Activated CD8-positive, alpha-beta T cell treated with anti-CD3 and anti-CD28 coated beads, Interleukin-2, amount 10 ng/mL, durations not matched to agents 7 days and 5 days (primary cell): ENCODE data around the gene KHDC4. TPM values are rescaled to one million over a fixed set of nuclear protein-coding genes. Genes with fewer than 3 reads are reported as not detected.
A peak's percentile ranks its signal among the peaks of the same experiment; 100 is the strongest.

Experiments used
- ATAC-seq: fragments of 150-1000 bp; cut with Tn5 transposase; one replicate; pipeline ENCODE4 v1.10.0; 2021; ENCODE audit warnings: moderate library complexity
- CTCF ChIA-PET: fragments of 350-600 bp; sonication (Branson Sonifier 250); formaldehyde crosslinking; loops from one replicate; lab custom pipeline; 2021; ENCODE audit warnings: antibody characterized with exemption; lab: Charles Lee
- POLR2A ChIA-PET: fragments of 350-600 bp; sonication (Branson Sonifier 250); formaldehyde crosslinking; loops from one replicate; lab custom pipeline; 2021; ENCODE audit warnings: antibody characterized with exemption; lab: Charles Lee
- DNase-seq: peaks from one replicate; pipeline ENCODE4 v3.0.0-alpha.2; 2020
- H3K27ac Mint-ChIP-seq: one replicate; pipeline ENCODE4 v1.8.0; 2021; ENCODE audit warnings: mild to moderate bottlenecking, mixed read lengths
- H3K27me3 Mint-ChIP-seq: one replicate; pipeline ENCODE4 v1.8.0; 2021; ENCODE audit warnings: low read depth, mixed read lengths
- H3K36me3 Mint-ChIP-seq: one replicate; pipeline ENCODE4 v1.8.0; 2021; ENCODE audit warnings: low read depth, mixed read lengths
- H3K4me1 Mint-ChIP-seq: one replicate; pipeline ENCODE4 v1.8.0; 2021; ENCODE audit warnings: low read depth, mixed read lengths
- H3K4me3 Mint-ChIP-seq: one replicate; pipeline ENCODE4 v1.8.0; 2021; ENCODE audit warnings: mild to moderate bottlenecking, mixed read lengths
- H3K9me3 Mint-ChIP-seq: one replicate; pipeline ENCODE4 v1.8.0; 2022; ENCODE audit warnings: mixed read lengths; ENCODE audit not compliant: insufficient read depth
- total RNA-seq, 2 experiments: library from RNA; stranded (reverse); gene quantifications; one replicate each; pipeline ENCODE4 v1.2.3, GENCODE V29; 2021

The KHDC4 gene
- total RNA-seq: 10 to 100 TPM; 64.5 to 68.9 TPM

DNA sequence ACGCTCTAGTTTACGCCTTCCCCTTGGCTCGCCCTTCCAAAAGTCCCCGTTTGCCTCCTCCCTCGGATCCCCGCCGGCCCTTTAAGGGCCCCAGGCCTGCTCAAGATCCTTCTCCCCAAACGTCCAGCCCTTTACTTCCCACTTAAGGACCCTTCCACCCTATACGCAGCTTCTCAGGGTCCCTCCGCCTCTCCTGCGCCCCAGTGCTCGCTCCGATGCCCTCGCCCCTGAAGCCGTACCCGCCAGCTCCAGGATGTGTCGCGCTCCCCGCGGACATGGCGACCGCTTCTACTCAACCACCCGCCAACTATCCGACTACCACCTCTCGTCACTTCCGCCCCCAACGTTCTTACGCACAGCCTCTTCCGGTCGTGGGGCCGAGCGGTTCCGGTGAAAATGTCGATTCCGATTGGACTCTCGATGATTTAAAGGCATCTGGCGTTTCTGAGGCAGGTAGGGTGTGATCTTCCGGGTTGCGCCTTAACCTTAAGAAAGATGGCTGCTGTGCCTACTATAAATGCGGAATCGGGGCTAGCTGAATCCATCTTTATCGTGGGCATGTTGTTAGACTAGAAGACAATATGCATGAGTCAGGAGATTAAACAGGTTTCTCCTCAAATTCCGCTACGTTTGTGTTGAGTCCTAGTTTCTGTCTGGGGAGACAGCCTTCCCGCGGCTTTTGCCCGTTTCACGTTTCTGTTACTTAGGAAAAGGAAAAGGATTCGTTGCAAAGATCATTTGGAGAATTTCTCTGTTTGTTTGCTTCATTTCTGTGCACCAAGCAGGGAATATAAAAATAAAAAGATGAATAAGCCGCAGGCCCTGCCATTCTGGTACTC, at the start of gene KHDC4:
TSS of gene KHDC4 (minus strand) at position 317 of the 839 bp plus-strand sequence. CDS start at position 277, 40 bp downstream.
- peaks cover 44% of the 10 kb centered on the region for H3K4me1 Mint-ChIP-seq
- ChIA-PET POLR2A (interaction anchor here (0.6 to 4.2 kb wide), 22 partner anchors 10 to 132 kb away, joined by 3 to 39 read pairs (median 4); partner anchors contain the start of gene ARHGEF2), CTCF (interaction anchor here (0.8 to 4.9 kb wide), 15 partner anchors 8 to 194 kb away, joined by 3 to 96 read pairs (median 4); partner anchors contain the start of genes ARHGEF2, SSR2 and UBQLN4)
- no peak within 1 kb of the TSS for H3K27ac Mint-ChIP-seq
- peak; percentile 98 for DNase-seq
- H3K4me3 Mint-ChIP-seq: no peak within 1 kb of the TSS
- peaks cover 34% of the 10 kb centered on the region for H3K36me3 Mint-ChIP-seq
- peak; percentile 94 for ATAC-seq
- H3K9me3 Mint-ChIP-seq: no peaks in the 10 kb centered on the region
- no peaks in the 10 kb centered on the region for H3K27me3 Mint-ChIP-seq

DNA sequence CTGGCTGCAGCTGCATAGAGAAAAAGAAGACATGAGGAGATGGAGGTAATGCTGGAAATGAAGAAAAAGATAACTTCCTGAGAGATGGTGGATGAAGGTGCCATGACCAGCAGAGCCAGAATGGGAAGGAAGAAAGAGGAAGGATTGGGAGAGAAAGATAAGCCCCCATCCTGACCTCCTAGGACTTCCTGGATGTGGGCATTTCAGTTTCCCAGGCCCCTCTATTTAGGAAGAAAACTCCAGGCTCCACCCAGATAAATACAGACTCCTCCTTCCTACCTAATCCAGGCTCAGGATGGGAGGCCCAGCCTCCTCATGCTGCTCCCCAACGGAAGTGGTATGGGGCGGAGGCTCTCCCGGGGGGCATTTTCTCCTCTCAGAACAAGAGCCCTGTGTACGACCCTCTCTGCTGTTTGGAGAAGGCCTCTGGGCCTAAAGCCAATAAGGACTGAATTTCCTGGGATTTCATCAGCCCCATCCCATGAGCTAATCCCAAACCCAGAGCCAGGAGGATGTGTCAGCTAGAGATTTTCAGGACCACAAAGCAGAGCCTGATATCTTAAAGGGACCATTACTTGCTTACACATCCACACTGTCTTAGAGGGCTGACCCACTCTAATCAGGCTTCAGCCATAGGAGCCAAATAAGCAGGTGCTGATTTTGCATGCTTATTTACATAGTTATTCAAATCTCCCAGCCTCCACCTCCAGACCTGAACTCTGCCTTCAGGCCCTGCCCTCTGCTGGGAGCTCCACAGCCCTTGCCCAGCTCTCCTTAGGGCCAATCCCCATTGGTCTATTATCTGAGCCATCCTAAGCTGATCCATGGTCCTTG, 49.2 kb upstream of the KHDC4 start:
- H3K27ac Mint-ChIP-seq: peak overlapping the region; percentile 66

DNA sequence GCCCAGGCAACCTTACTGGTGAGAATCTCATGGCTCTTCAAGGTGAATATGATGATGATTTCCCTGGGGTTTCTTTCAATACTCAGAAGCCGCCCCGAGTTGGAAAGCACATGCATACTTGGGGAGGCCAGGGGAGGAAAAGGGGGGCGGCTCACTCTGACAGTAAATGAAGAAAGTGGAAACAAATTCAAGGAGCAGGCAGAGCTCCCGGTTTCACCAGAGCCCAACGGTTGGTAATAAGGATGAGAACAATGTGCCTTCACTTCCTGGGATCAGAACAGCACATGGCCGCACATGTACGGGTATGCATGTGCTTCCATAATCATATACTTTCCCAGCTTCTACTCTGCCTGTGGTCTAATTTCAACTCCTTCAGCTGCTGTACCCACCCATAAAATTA, 47.9 kb upstream of the KHDC4 start:
- Mint-ChIP-seq H3K36me3 (peaks cover 15% of the 10 kb centered on the region), H3K4me1 (peaks cover 44% of the 10 kb centered on the region), H3K27me3 (no peaks in the 10 kb centered on the region), H3K4me3 (no peak overlapping the region), H3K27ac (no peak overlapping the region), H3K9me3 (no peaks in the 10 kb centered on the region)
- ChIA-PET CTCF (interaction anchor here (1.5 to 12.0 kb wide), 4 partner anchors 13 to 71 kb away, joined by 4 to 113 read pairs (median 11); partner anchors contain the start of genes KHDC4 and UBQLN4), POLR2A (no interaction called here)
- ATAC-seq (no peak), DNase-seq (no peak)

More for the DNA sequence above, 49.2 kb upstream of the KHDC4 start:
- peaks cover 10% of the 10 kb centered on the region for H3K36me3 Mint-ChIP-seq
- DNase-seq: no peak
- no peak for ATAC-seq
- ChIA-PET CTCF (interaction anchor here (0.9 to 12.0 kb wide), 7 partner anchors 17 to 83 kb away, joined by 3 to 113 read pairs (median 4); partner anchors contain the start of gene KHDC4), POLR2A (interaction anchor here (1.2 to 2.4 kb wide), 2 partner anchors 9 to 49 kb away, joined by 3 to 11 read pairs; partner anchors contain the start of gene KHDC4)
- H3K27me3 Mint-ChIP-seq: no peaks in the 10 kb centered on the region
- no peak overlapping the region for H3K4me3 Mint-ChIP-seq
- H3K4me1 Mint-ChIP-seq: peaks cover 44% of the 10 kb centered on the region
- no peaks in the 10 kb centered on the region for H3K9me3 Mint-ChIP-seq

DNA sequence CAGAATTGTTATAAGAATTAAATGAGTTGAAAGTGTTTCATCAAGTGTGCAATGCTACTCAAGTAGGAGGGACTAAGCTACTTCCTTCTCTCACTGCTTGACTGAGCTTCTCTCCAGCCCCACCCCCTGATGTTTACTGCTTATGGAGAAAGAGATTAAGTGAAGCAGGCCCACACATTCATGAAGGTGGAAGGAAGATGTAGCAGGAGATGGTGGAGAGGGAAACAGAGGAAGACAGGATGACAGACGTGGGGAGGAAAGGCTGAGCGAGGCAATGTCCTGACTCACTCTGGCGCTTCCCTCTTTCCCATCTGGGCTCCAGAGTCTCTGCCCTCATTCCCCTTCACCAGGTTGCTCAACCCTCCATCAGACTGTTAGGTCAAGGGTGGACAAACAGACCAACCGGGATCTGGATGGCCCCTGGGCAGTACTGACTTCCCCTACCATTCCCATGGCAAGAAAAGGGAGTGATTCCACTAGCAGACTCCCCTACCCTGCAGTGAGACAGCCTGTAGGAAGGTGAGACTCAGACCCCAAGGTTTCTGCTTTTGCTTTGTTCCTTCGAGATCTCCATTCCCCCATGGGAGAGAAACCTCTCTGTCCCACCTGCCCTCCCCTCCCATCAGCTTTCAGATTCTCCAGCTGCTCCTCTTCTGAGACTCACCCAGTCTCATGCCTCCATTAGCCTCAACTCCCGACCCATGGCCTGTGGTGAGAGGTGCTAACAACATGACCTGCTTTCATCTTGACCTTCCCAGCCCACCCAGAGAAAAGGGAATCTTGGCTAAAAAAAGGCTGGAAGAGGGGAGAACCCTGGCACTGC, 47.3 kb upstream of the KHDC4 start:
- H3K4me1 Mint-ChIP-seq: peaks cover 49% of the 10 kb centered on the region
- ChIA-PET POLR2A (interaction anchor here (0.6 to 1.4 kb wide), 5 partner anchors 11 to 46 kb away, joined by 3 to 4 read pairs (median 3); partner anchors contain the start of gene SSR2), CTCF (interaction anchor here (0.6 to 12.0 kb wide), 10 partner anchors 8 to 85 kb away, joined by 3 to 135 read pairs (median 4); partner anchors contain the start of genes KHDC4 and UBQLN4)
- ATAC-seq (no peak), DNase-seq (peak; percentile 47)
- peak overlapping the region; percentile 96 for H3K4me3 Mint-ChIP-seq
- H3K27ac Mint-ChIP-seq: peak overlapping the region; percentile 93
- no peaks in the 10 kb centered on the region for H3K9me3 Mint-ChIP-seq
- H3K27me3 Mint-ChIP-seq: no peaks in the 10 kb centered on the region
- peaks cover 15% of the 10 kb centered on the region for H3K36me3 Mint-ChIP-seq

DNA sequence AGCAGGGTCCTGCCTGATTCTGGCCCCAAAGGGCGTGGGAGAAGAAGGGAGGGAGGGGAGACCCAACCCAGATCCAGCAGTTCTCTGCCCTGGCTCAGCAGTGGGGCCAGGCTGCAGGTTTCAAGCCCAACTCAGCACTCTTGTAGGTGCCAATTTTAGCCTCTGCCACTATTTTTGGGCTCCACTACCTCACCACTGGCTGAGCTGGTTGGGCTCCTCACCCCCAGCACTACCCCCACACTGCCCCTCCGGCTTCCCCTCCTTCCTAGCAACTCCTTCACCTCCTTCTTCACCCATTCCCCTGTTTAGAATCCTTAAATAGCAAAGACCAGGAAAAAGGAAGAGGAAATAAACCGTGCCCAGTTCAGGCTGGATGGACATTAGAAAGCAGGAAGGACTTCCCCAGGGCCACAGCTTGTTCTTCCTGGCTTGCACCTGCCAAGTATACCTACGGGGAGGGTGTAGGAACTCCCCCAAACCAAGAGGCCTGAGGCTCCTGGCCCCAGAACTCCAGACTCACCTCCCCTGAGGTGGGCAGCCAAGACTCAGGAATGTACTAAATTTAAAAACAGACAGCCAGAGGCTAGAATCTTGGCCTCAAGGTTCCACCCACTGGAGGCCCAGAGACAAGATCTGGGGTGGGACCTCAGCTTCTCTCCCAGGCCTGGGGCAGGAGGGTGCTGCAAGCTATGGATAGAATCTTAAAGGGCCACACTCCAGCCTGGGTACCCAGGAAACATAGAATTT, 45.6 kb upstream of the KHDC4 start:
- Mint-ChIP-seq H3K27ac (peak overlapping the region; percentile 93), H3K27me3 (no peaks in the 10 kb centered on the region), H3K4me1 (peaks cover 65% of the 10 kb centered on the region), H3K9me3 (no peaks in the 10 kb centered on the region), H3K36me3 (peaks cover 26% of the 10 kb centered on the region), H3K4me3 (peak overlapping the region; percentile 96)
- ChIA-PET POLR2A (interaction anchor here (0.5 to 4.4 kb wide), 6 partner anchors 10 to 489 kb away, joined by 3 to 34 read pairs (median 7); partner anchors contain the start of genes KHDC4 and SYT11), CTCF (interaction anchor here (1.4 to 12.0 kb wide), 8 partner anchors 9 to 87 kb away, joined by 3 to 135 read pairs (median 13); partner anchors contain the start of gene KHDC4)
- no peak for DNase-seq
- peak; percentile 6 for ATAC-seq

DNA sequence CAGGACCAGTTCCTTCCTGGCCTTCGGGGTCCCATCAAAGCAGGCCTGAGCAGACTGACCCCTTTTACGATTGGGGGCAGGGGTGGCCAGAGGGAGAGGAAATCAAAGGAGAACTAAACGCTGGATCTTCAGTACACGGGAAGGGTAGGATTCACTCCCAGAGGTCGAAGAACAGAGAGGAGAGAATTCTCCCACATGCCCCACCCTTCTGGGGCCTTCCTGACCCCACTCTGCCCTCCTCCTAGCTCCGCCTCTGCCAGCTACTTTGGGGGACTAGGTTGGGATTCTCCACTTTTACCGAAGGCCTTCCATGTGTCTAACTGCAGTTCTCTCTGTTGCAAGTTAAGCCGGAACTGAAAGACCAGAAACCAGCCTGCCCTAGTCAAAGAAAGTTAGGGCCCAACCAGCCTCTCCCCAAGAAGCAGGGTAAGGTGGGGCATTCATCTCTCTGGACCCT, 44.8 kb upstream of the KHDC4 start:
- POLR2A ChIA-PET: interaction anchor here (0.6 to 5.4 kb wide), 12 partner anchors 8 to 488 kb away, joined by 3 to 45 read pairs (median 8); partner anchors contain the start of genes KHDC4 and SYT11
- H3K27me3 Mint-ChIP-seq: no peaks in the 10 kb centered on the region
- DNase-seq: peak; percentile 35
- peak overlapping the region; percentile 93 for H3K27ac Mint-ChIP-seq
- ATAC-seq: peak; percentile 6
- peak overlapping the region; percentile 96 for H3K4me3 Mint-ChIP-seq
- peaks cover 32% of the 10 kb centered on the region for H3K36me3 Mint-ChIP-seq
- CTCF ChIA-PET: interaction anchor here (0.8 to 12.0 kb wide), 13 partner anchors 9 to 358 kb away, joined by 3 to 135 read pairs (median 4); partner anchors contain the start of gene KHDC4
- H3K9me3 Mint-ChIP-seq: no peaks in the 10 kb centered on the region
- H3K4me1 Mint-ChIP-seq: peaks cover 72% of the 10 kb centered on the region

DNA sequence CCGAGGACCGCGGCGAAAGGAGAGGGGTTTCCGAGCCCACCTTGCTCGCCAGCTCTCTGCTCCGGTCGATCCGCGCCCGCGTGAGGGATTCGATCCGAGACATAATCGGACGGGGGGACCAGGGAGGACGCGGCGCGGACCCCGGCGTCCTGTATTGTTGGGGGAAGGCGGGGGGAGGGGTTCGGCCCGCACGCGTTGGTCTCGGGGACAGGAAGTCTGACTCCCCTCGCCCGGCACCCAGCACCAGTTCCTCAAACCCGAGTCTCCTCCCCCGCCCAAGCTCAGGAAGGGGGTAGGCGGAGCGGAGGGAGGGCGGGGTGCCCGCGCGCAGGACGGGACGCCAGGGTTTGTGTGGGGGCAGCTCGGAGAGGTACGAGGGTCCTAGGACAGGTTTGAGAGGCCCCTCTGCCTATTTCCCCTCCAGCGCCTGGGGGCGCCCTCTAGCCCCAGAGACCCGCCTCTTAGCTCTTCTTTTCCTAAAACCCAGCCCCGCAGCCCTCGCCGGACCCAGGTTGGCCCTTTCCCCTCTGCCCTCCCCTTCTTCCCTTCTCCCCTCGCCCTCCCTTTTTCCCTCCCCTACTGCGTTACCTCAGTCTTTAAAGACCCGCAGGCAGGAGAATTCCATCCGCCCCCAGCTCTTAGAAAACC, 44.2 kb upstream of the KHDC4 start, which contains the start of gene ARHGEF2:
TSS of gene ARHGEF2 (minus strand) at position 223 of the 648 bp plus-strand sequence. CDS start at position 103, 120 bp downstream.
- H3K9me3 Mint-ChIP-seq: no peaks in the 10 kb centered on the region
- H3K36me3 Mint-ChIP-seq: peaks cover 33% of the 10 kb centered on the region
- peak; percentile 70 for ATAC-seq

DNA sequence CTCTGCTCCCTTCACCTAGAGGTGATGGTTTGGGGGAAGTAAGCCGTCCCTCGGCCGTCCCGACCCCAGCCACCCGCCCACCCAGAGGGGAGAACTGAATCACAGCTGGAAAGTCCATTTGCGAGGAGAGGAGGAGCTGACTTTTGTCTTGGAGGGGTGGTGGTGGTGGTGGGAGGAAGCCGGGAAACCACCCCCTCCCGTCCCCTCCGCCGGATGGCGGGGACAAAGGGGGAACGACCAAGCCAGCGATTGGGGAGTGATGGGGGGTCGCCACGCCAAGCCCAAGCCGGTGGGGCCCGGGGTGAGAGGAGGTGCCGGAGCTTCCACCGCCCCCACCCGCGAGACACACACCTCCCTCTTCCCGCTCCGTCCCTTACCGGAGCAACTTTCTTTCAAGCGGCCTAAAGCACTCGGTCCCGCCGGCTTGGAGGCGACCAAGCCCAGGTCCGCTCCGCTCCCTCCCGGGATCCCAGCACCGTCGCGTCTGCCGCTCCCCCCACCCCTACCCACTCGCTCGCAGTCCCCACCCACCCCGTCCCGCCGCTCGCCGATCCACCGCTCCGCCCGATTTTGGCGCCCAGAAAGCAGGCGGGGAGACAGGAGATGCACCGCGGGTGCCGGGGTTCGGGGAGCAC, 43.6 kb upstream of the KHDC4 start:
- peaks cover 74% of the 10 kb centered on the region for H3K4me1 Mint-ChIP-seq
- POLR2A ChIA-PET: interaction anchor here (0.5 to 5.4 kb wide), 19 partner anchors 10 to 1819 kb away, joined by 3 to 45 read pairs (median 5); partner anchors contain the start of genes KHDC4, SSR2 and SYT11
- ATAC-seq (peak; percentile 24), DNase-seq (peak; percentile 40)
- peaks cover 36% of the 10 kb centered on the region for H3K36me3 Mint-ChIP-seq
- CTCF ChIA-PET: interaction anchor here (0.8 to 12.0 kb wide), 19 partner anchors 8 to 359 kb away, joined by 3 to 135 read pairs (median 4); partner anchors contain the start of genes KHDC4 and UBQLN4
- peak overlapping the region; percentile 93 for H3K27ac Mint-ChIP-seq
- no peaks in the 10 kb centered on the region for H3K9me3 Mint-ChIP-seq
- H3K27me3 Mint-ChIP-seq: no peaks in the 10 kb centered on the region
- peak overlapping the region; percentile 96 for H3K4me3 Mint-ChIP-seq

More for the DNA sequence above, 44.2 kb upstream of the KHDC4 start, which contains the start of gene ARHGEF2:
- peak; percentile 87 for DNase-seq
- H3K4me3 Mint-ChIP-seq: peak within 1 kb of the TSS; percentile 96
- ChIA-PET POLR2A (interaction anchor here (0.5 to 5.4 kb wide), 13 partner anchors 9 to 1820 kb away, joined by 3 to 45 read pairs (median 8); partner anchors contain the start of genes KHDC4 and SYT11), CTCF (interaction anchor here (0.8 to 12.0 kb wide), 15 partner anchors 9 to 358 kb away, joined by 3 to 135 read pairs (median 4); partner anchors contain the start of genes KHDC4 and UBQLN4)
- peaks cover 74% of the 10 kb centered on the region for H3K4me1 Mint-ChIP-seq
- peak within 1 kb of the TSS; percentile 93 for H3K27ac Mint-ChIP-seq
- H3K27me3 Mint-ChIP-seq: no peaks in the 10 kb centered on the region
